Cortex of kidney (tissue), 1 donor: ENCODE data around the gene CUL4B.
"Not testable (repeated sequence)": the region's sequence is repeated elsewhere in the genome, so short reads cannot be mapped to it uniquely, and the experiment has no call there.

ENCODE experiments used
- DNase-seq: peaks from one replicate; lab custom pipeline; 2025; lab: John Stamatoyannopoulos, UW

Gene CUL4B

GRCh38 chrX:120560842-120561633, at the start of gene CUL4B:
CUL4B (minus strand) TSS chrX:120560962; CDS start chrX:120560638, 324 bp downstream.
- DNase-seq, result peak; percentile 21

DNA sequence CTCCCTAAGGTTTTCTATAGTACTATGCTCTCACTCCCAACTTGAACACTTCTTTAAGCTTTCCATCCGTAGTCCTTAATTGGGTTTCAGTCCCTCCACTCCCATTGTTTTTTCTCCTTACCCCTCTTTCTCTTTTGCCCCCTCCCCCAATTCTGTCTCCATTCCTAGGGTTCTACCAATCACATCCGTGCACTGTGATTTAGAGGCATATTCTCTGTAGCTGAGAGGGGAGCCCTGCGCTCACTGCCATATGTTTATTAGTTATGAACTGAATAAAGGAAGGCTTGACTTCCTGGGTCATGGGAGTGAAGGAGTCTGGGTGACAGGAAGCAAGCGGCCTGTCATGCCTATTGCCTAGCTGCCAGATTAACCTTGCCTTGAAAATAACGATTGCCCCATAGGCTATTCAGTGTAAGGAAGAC, 43.6 kb upstream of the CUL4B start:
- no peak for DNase-seq

DNA sequence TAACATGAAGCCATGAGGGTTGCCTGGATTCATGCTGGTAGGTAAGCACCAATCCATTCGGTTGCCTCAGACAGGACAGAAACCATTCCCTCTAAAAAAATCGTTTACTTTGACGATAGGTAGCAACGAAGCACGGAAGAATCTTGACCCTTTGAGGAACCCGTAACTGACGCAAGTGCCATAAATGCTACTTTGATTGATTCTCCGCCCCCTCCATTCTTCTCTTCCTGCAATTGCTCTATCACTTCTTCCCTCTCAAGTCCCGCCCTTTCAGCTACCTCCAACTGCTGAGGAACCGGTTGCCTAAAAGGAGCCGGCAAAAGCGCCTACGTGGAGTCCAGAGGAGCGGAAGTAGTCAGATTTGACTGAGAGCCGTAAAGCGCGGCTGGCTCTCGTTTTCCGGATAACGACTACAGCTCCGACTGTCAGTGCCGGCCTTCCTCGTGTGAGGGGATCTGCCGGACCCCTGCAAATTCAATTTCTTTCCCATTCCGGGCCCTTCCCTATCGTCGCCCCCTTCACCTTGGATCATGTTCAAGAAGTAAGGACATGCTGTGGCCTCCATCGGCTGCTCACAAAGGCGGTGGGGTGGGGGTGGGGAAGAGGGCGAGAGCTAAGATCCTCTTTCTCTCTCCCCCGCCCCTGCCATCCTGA, 43.1 kb upstream of the CUL4B start, which contains the start of gene MCTS1:
Gene MCTS1, plus strand, starts transcription at position 395 of the 654 bp plus-strand sequence. Its CDS starts 136 bp downstream, at position 531.
- no peak for DNase-seq

DNA sequence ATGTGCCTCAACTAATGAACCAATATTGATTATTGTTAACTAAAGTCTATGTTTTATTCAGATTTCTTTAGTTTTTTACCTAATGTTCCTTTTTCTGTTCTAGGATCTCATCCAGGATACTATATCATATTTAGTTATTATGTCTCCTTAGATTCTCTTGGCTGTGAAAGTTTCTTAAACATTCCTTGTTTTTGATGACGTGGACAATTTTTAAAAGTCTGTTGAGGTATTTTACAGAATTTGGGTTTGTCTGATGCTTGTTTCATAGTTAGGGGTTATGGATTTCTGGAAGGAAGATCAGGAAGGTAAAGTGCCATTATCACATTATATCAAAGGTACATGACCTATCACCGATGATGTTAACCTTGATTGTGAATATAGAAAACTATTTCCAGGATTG, 24.9 kb upstream of the CUL4B start:
- no peak for DNase-seq

DNA sequence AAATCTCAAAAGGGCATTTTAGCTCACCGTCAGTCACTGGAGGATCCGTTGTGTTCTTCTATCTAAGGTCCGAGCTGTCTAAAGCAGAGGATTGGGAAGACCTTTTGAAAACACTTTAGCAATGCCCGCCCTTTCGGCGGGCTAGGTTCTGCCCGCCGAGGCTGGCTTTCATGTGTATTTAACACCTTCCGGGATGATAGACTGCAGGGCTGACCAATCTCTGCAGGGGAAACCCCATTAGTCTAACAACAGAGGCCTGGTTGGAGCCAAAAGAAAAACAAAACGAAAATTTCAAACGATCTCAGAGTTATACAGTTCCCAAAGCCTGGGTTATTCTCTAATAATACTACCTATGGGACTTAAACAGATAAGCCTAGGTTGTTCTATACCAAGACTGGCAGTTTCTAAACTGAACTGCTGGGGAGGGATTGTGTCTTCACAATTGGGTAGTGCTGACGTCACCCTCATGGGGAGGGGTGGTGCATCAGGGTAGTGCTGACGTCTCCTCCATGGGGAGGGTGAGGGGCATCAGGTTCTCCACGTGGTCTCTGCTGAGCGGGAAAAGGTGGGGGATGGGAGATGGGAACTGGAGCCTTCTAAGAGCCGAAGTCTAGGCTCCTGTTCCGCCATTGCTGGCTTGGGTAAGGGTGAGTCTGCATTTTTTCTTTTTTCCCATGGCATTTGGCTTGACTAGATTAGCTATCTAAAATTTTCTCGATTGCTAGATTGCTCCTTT, 14.8 kb upstream of the CUL4B start:
- DNase-seq, result no peak

- DNase-seq, result not testable (repeated sequence)
These were observed 13.0 kb upstream of the CUL4B start for GRCh38 chrX:120573806-120574205.

DNA sequence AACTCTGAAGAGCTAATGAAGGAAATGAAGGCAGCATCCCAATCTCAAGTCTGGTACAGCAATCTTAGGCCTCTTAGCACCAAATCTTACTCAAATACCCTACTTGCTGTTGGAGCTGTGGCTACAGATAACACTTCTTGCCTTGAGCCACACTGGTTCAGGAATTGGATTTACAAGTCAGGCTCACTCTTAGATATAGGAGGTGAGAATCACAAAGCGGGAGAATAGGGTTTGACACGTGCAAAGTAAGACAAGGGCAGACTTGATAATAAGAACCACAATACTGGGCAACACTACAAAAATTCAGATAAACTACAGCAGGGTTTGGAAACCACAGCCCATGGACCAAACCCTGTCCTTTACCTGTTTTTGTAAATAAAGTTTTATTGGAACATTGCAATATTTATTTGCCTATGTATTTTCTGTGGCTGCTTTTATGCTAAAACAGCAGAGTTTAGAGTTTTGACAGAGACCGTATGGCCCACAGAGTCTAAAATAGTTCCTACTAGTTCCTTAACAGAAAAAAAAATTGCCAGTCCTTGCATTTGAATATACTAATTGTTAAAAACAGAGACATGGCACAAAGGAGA, 9.3 kb upstream of the CUL4B start:
- no peak for DNase-seq

DNA sequence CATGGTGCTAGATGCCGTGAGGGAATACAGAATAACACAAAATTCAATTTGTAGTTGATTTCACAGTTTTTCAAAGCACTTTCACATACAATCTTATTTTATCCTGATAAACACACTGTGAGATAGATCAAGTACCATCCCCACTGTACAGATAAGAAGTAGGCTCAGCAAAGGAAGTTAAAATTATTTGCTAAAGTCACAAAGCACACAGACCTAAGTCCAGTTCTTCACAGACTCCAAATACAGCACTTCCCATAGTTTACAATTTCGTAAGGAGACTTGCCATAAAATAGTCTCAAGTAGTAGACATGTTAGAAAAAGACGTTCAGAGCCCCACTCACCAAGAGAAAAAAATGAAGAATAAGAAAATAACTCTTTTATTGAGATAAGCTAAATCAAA, 7.8 kb upstream of the CUL4B start:
- DNase-seq, result no peak

DNA sequence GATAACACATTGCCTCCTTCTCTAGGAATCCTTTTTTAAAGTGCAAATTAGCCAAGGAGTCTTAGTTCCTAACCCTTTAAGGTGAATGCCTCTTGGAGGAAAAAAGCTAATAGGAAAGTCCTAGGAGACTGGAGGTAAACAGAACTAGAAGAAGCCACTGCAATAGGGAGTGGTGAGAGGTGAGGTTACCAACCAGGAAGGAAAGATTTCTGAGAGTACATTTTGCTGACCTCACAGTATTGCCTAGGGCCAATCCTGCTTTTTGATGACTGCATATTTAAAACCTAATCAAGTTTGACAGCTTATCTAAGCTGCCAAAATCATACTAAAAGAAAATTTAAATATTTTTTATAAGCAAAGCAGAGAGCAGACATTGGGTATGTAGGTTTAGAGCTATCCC, 7.3 kb upstream of the CUL4B start:
- DNase-seq, result no peak

DNA sequence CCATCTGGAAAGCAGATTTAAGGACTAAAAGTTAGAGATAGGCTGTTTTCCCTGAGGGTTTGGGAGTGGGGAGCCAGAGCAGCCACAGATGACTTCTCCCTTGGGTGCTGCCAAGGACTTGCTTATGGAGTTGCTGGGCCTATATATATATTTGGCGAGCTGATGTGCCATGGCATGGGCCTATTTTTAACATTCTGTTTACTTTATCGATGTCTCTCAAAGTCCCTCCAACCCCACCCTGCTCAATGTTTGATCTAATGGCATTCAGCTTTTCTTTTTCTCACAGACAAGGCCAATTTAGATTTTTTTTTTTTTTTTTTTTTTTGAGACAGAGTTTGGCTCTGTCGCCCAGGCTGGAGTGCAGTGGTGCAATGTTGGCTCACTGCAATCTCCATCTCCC, 6.1 kb upstream of the CUL4B start:
- DNase-seq, result no peak

DNA sequence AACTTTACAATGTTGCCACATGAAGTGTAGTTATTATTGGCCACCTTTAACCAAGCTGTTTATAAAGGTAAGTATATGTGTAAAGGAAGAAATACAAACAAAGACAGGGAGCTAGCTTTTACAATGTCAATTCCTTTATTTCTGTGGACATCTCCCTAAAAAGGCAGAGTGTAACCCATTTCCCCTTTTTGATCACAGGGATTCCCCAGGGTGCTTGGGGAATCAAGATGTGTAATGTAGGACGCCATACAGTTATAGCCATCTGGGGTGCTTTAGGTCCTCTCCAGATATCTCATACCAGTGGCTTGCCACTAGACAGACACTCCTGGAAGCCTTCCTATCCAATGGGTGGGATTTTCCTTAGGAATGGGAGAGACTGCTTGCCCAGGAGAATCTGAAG, 4.2 kb upstream of the CUL4B start:
- DNase-seq, result no peak

- DNase-seq, result no peak
These were observed 1.8 kb upstream of the CUL4B start for GRCh38 chrX:120562569-120562926.

- DNase-seq, result no peak
These were observed 1.1 kb upstream of the CUL4B start for GRCh38 chrX:120561634-120562568.

GRCh38 chrX:120560405-120560841, 339 bp downstream of the CUL4B start:
- no peak for DNase-seq

- DNase-seq, result no peak
These were observed 958 bp downstream of the CUL4B start for GRCh38 chrX:120559804-120560203.

DNA sequence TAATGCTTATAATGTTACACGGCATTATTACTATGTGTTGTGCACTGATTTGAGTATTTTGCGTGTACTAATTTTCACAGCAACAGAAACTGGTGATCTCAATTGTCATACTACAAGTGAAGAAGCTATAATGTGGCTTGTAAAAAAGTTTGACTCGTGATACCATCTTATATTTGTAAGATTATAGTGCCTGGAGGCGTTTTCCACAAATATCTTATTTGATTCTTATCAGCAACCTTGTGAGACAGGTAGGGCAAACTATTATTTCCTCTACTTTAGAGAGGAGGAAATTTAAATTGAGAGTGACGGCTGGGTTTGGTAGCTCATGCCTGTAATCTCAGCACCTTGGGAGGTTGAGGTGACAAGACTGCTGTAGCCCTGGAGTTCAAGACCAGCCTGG, 4.5 kb downstream of the CUL4B start:
- DNase-seq, result no peak

- DNase-seq, result no peak
These were observed 11.0 kb downstream of the CUL4B start for GRCh38 chrX:120549483-120550452.

DNA sequence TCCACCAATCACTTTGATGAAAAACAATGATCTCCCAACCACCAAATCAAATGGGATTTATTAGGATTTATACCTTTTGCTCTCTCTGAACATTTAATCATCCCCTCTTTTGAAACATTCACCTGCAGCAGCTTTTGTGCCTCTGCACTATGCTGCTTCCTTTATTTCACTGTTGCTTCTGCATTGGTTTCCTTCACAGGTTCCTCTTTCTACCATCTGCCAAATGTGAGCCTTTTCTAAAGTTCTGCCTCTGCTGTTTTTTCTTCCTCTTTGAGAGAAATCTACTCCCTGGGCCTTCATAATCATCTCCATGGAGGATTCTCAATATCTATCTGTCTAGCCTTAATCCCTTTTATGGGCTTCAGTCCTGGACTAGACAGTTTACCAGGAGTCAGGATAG, 24.7 kb downstream of the CUL4B start:
- DNase-seq, result no peak

DNA sequence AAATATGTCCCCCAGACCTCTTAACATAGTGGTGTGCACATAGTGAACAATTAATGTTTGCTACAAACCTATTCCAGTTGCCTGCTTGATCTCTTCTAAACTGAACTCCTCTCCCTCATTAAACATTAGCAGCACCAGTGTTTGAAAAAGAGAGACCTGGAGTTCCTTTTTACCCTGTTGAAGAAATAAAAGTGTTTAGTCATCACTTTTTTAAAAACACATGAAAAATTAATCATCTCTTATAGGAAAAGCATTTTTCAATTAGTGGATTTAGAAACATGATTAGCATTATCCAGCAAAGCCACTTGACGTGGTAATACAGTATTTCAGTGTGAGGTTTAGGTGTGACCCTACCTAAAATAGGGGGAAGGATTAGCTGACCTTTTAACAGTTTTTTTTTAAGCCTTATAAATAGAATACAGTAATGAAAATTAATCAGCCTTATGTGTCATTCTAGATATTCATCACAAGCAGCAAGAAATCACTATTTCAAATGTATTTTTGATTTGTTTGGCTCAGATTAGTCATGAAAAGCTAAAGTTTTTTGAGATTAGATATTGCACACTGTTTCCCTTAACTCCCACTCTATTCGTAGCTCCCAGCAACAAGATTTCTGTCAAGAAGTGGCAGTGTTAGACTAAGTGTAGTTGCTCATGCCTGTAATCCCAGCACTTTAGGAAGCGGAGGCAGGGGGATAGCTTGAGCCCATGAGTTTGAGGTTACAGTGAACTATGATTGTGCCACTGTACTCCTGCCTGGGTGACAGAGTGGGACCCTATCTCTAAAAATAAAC, 26.2 kb downstream of the CUL4B start:
- DNase-seq, result no peak
